ENCODE measurements around the gene CCNI. TPM values are rescaled to one million over a fixed set of nuclear protein-coding genes. Genes with fewer than 3 reads are reported as not detected.

Gene CCNI
- total RNA-seq, 4 donors from 2014 or later, result 137 to 471 (median 239) TPM

- Histone ChIP-seq H3K36me3 (no peaks in the 10 kb centered on the region), H3K27ac (no peak overlapping the region)
These were observed 73.9 kb downstream of the CCNI start for GRCh38 chr4:77001907-77002306.

DNA sequence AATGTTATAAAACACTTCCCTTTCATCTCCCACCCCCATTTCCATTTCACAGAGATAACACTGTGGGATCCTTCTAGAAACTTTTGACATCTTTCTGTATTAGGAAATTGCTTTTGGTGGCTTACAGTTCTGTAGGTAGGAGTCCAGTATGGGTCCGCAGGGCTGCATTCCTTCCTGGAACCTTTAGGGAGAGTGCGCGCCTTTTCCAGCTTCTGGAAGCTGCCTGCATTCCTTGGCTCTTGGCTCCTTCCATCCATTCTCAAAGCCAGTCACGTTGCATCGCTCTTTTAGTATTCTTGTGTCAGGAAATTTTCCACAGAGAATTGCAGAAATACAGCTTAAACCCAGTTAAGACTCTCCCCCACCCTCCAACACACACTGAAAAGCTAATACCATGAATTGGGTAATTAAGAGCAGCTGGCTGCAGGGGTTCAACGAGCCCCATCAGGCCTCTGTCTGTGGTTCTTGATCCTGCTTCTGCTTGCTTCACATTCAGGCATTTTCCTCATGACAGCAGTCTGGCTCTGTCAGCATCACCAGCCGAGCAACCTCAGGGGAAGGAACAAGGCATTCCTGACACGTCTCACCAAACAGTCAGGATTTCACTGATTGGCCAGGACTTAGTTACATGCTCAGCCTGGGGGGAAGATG is 77.4 kb downstream of the CCNI start:
- H3K27me3 ChIP-seq, result no peaks in the 10 kb centered on the region
- H3K4me1 ChIP-seq, result no peaks in the 10 kb centered on the region
- no peaks in the 10 kb centered on the region for H3K36me3 ChIP-seq
- no peaks in the 10 kb centered on the region for H3K9me3 ChIP-seq
- no peak for TF ChIP-seq POLR2A (IDR thresholded peaks at IDR 0.05)
- TF ChIP-seq, protein P1, sequence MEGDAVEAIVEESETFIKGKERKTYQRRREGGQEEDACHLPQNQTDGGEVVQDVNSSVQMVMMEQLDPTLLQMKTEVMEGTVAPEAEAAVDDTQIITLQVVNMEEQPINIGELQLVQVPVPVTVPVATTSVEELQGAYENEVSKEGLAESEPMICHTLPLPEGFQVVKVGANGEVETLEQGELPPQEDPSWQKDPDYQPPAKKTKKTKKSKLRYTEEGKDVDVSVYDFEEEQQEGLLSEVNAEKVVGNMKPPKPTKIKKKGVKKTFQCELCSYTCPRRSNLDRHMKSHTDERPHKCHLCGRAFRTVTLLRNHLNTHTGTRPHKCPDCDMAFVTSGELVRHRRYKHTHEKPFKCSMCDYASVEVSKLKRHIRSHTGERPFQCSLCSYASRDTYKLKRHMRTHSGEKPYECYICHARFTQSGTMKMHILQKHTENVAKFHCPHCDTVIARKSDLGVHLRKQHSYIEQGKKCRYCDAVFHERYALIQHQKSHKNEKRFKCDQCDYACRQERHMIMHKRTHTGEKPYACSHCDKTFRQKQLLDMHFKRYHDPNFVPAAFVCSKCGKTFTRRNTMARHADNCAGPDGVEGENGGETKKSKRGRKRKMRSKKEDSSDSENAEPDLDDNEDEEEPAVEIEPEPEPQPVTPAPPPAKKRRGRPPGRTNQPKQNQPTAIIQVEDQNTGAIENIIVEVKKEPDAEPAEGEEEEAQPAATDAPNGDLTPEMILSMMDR (IDR thresholded peaks at IDR 0.05), result no peak
- H3K27ac ChIP-seq, result no peak overlapping the region
- intact Hi-C loops (cut with DNase I; ENCODE audit: low total_unique reads), result no loop called here
- H3K4me3 ChIP-seq, result no peak overlapping the region
- DNase-seq, result no peak

More at GRCh38 chr4:77001907-77002306, 73.9 kb downstream of the CCNI start:
- Histone ChIP-seq H3K4me1 (no peaks in the 10 kb centered on the region), H3K27me3 (no peaks in the 10 kb centered on the region), H3K4me3 (no peak overlapping the region), H3K9me3 (no peaks in the 10 kb centered on the region)
- DNase-seq, result no peak
- no peak for TF ChIP-seq POLR2A (IDR thresholded peaks at IDR 0.05)
- TF ChIP-seq, protein P1 (IDR thresholded peaks at IDR 0.05), result no peak
- intact Hi-C loops (cut with DNase I; ENCODE audit: low total_unique reads), result no loop called here

DNA sequence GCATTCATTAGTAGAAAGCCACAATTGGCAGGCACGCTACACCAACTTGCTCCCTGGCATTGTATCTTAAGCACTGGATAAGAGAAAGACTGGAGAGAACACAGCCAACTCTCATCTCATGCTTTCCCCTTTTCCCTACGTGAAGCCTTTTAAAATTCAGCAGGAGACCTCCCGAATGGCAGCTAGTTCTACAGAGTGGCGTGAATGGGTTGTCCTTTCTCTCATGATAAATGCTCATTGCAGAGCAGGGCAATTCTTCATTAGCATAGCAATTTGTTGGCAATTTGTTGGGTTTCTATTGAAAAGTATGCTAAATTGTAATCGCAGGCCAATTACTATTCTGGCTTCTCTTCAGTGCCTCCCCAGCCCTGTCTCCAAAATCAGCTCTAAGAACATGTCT is 78.3 kb downstream of the CCNI start:
- intact Hi-C loops (cut with DNase I; ENCODE audit: low total_unique reads), result no loop called here
- Histone ChIP-seq H3K27me3 (no peaks in the 10 kb centered on the region), H3K27ac (no peak overlapping the region), H3K4me3 (no peak overlapping the region), H3K9me3 (no peaks in the 10 kb centered on the region), H3K36me3 (no peaks in the 10 kb centered on the region), H3K4me1 (no peaks in the 10 kb centered on the region)
- no peak for DNase-seq
- no peak for TF ChIP-seq POLR2A (IDR thresholded peaks at IDR 0.05)

Other genes starting within 250 kb of the CCNI start
- 1 to 10 TPM in 2 of 4 donors, not detected in 2; 1.9 to 3.3 TPM for gene SOWAHB, start 177.8 kb downstream of the CCNI start, total RNA-seq
- 100 to 1,000 TPM in 1 of 4 donors, 10 to 100 TPM in 3; 49.4 to 317 (median 88.1) TPM for gene SEPTIN11, start 126.2 kb downstream of the CCNI start, total RNA-seq
- gene CCNG2, start 81.2 kb upstream of the CCNI start, total RNA-seq, result 10 to 100 TPM; 21.3 to 67.0 (median 28.7) TPM